H1 (cell line): ENCODE data around the gene INKA2. TPM values are rescaled to one million over a fixed set of nuclear protein-coding genes. Genes with fewer than 3 reads are reported as not detected.

Experiments
- CTCF ChIA-PET: fragments of 300-600 bp; sonication (Branson Sonifier 250); formaldehyde crosslinking; loops from one replicate; lab custom pipeline; 2021; ENCODE audit not compliant: partially characterized antibody; lab: Charles Lee
- POLR2A ChIA-PET: fragments of 300-600 bp; sonication (Branson Sonifier 250); formaldehyde crosslinking; loops from one replicate; lab custom pipeline; 2021; ENCODE audit warnings: inconsistent platforms; ENCODE audit not compliant: partially characterized antibody; lab: Charles Lee
- DNase-seq, 2 experiments: peaks; one replicate each; pipeline versions ENCODE4 v3.0.0 to v3.0.0-alpha.2; 2010 to 2022; ENCODE audit warnings: low spot score in 2 of 2, low read depth in 1 of 2, mixed read lengths in 1 of 2
- FAIRE-seq: peaks from 2 replicates; lab custom pipeline; 2011; peaks lifted over from hg19 to GRCh38; lab: Jason Lieb, UNC
- H2AFZ ChIP-seq: 2 replicates; pipeline ENCODE4 v1.8.1; 2012; ENCODE audit warnings: low read length, inconsistent platforms
- H2AK5ac ChIP-seq: 2 replicates; pipeline ENCODE4 v1.6.1; 2013; ENCODE audit warnings: low read depth, low read length
- H2BK120ac ChIP-seq: replicated peaks from 2 replicates; pipeline ENCODE3; 2013; ENCODE audit warnings: low read depth, low read length, inconsistent platforms
- H2BK12ac ChIP-seq: 2 replicates; pipeline ENCODE4 v1.6.1; 2013; ENCODE audit warnings: low read depth, low read length
- H2BK15ac ChIP-seq: 2 replicates; pipeline ENCODE4 v1.6.1; 2013; ENCODE audit warnings: low read length
- H2BK20ac ChIP-seq: 2 replicates; pipeline ENCODE4 v1.6.1; 2013; ENCODE audit warnings: low read length
- H2BK5ac ChIP-seq: 2 replicates; pipeline ENCODE4 v1.6.1; 2013; ENCODE audit warnings: low read depth, low read length
- H3K14ac ChIP-seq: 2 replicates; pipeline ENCODE4 v1.6.1; 2013; ENCODE audit warnings: inconsistent platforms; ENCODE audit not compliant: insufficient read length
- H3K18ac ChIP-seq: 2 replicates; pipeline ENCODE4 v1.6.1; 2013; ENCODE audit warnings: low read length; ENCODE audit errors: extremely low read depth
- H3K23ac ChIP-seq: 2 replicates; pipeline ENCODE4 v1.6.1; 2013; ENCODE audit warnings: inconsistent platforms; ENCODE audit not compliant: insufficient read length
- H3K23me2 ChIP-seq: 2 replicates; pipeline ENCODE4 v1.6.1; 2013; ENCODE audit warnings: low read depth, low read length
- H3K27ac ChIP-seq: 2 replicates; pipeline ENCODE4 v1.6.1; 2011; ENCODE audit warnings: low read depth, low read length, inconsistent platforms
- H3K27me3 ChIP-seq, 4 experiments: replicated peaks in 1 of 4; 1 replicate in 1 of 4; 2 replicates in 3 of 4; pipeline versions ENCODE4 v1.6.1 to v1.8.1; 2011 to 2013; ENCODE audit warnings: low read length in 3 of 4, mild to moderate bottlenecking in 3 of 4, inconsistent platforms in 2 of 4, mixed read lengths in 2 of 4, moderate library complexity in 1 of 4; ENCODE audit not compliant: control insufficient read depth in 3 of 4, insufficient read depth in 3 of 4; ENCODE audit errors: extremely low read depth in 1 of 4
- H3K36me3 ChIP-seq, 4 experiments: 2 replicates each; pipeline versions ENCODE4 v1.6.1 to v1.8.1; 2011 to 2013; ENCODE audit warnings: mild to moderate bottlenecking in 4 of 4, low read length in 3 of 4, moderate library complexity in 2 of 4, control low read depth in 1 of 4, inconsistent platforms in 1 of 4; ENCODE audit not compliant: insufficient read depth in 4 of 4, control insufficient read depth in 2 of 4
- H3K4ac ChIP-seq: replicated peaks from 2 replicates; pipeline ENCODE3; 2013; ENCODE audit warnings: low read length, low read depth, mixed read lengths, inconsistent platforms; ENCODE audit not compliant: insufficient read length
- H3K4me1 ChIP-seq, 4 experiments: replicated peaks in 1 of 4; 1 replicate in 1 of 4; 2 replicates in 3 of 4; pipeline versions ENCODE4 v1.6.1 to v1.8.1; 2011 to 2013; ENCODE audit warnings: low read length in 3 of 4, inconsistent platforms in 2 of 4, mixed read lengths in 1 of 4; ENCODE audit not compliant: insufficient read depth in 4 of 4, control insufficient read depth in 3 of 4
- H3K4me2 ChIP-seq, 2 experiments: 2 replicates each; pipeline versions ENCODE4 v1.6.1 to v1.8.1; 2011 to 2013; ENCODE audit warnings: low read depth in 2 of 2, low read length in 2 of 2, control low read depth in 1 of 2, inconsistent platforms in 1 of 2, mild to moderate bottlenecking in 1 of 2; ENCODE audit not compliant: insufficient read depth in 1 of 2
- H3K4me3 ChIP-seq, 4 experiments: fragments of 200-600, 300-600 bp in 1 of 4; sonication (generic), shearing (Covaris generic), sonication (Bioruptor Twin) in 1 of 4; 2 replicates each; pipeline versions ENCODE4 v1.5.1 to v1.8.1; 2011 to 2016; ENCODE audit warnings: low read length in 4 of 4, low read depth in 3 of 4, control low read depth in 2 of 4, inconsistent platforms in 2 of 4, mild to moderate bottlenecking in 2 of 4, mixed read lengths in 1 of 4, moderate library complexity in 1 of 4; ENCODE audit not compliant: insufficient read depth in 2 of 4; ENCODE audit errors: extremely low read depth in 1 of 4
- H3K56ac ChIP-seq: replicated peaks from 2 replicates; pipeline ENCODE3; 2013; ENCODE audit warnings: low read depth, mild to moderate bottlenecking, mixed read lengths, low read length, inconsistent platforms; ENCODE audit not compliant: insufficient read length
- H3K79me1 ChIP-seq: 2 replicates; pipeline ENCODE4 v1.6.1; 2013; ENCODE audit warnings: low read depth, low read length, control low read depth
- H3K79me2 ChIP-seq, 2 experiments: 2 replicates each; pipeline versions ENCODE4 v1.6.1 to v1.8.1; 2012 to 2013; ENCODE audit warnings: low read length in 2 of 2, mild to moderate bottlenecking in 2 of 2, inconsistent platforms in 1 of 2; ENCODE audit not compliant: insufficient read depth in 2 of 2, control insufficient read depth in 1 of 2
- H3K9ac ChIP-seq, 4 experiments: replicated peaks in 1 of 4; 1 replicate in 1 of 4; 2 replicates in 3 of 4; pipeline versions ENCODE4 v1.6.1 to v1.8.1; 2011 to 2013; ENCODE audit warnings: low read depth in 3 of 4, low read length in 3 of 4, control low read depth in 2 of 4, mild to moderate bottlenecking in 2 of 4, moderate library complexity in 2 of 4, inconsistent platforms in 1 of 4; ENCODE audit errors: extremely low read depth in 1 of 4
- H3K9me3 ChIP-seq, 2 experiments: 2 replicates each; pipeline versions ENCODE4 v1.6.1 to v1.8.1; 2012 to 2013; ENCODE audit warnings: mild to moderate bottlenecking in 2 of 2, moderate library complexity in 2 of 2, control low read depth in 1 of 2, inconsistent platforms in 1 of 2, low read depth in 1 of 2, low read length in 1 of 2, mixed read lengths in 1 of 2; ENCODE audit not compliant: insufficient read depth in 2 of 2
- H4K20me1 ChIP-seq, 2 experiments: replicated peaks in 1 of 2; 2 replicates each; pipeline versions ENCODE3 to v1.8.1; 2011 to 2013; ENCODE audit warnings: inconsistent platforms in 2 of 2, low read length in 2 of 2, mild to moderate bottlenecking in 1 of 2; ENCODE audit not compliant: insufficient read depth in 2 of 2, control insufficient read depth in 1 of 2
- H4K5ac ChIP-seq: 2 replicates; pipeline ENCODE4 v1.6.1; 2013; ENCODE audit warnings: low read length, low read depth, mixed read lengths, inconsistent platforms; ENCODE audit not compliant: insufficient read length
- H4K8ac ChIP-seq: 2 replicates; pipeline ENCODE4 v1.8.0; 2013; ENCODE audit warnings: mild to moderate bottlenecking, moderate library complexity, low read length, inconsistent platforms; ENCODE audit not compliant: insufficient read depth; ENCODE audit errors: extremely low read depth
- H4K91ac ChIP-seq: replicated peaks from 2 replicates; pipeline ENCODE3; 2013; ENCODE audit warnings: low read length, mixed read lengths, inconsistent platforms; ENCODE audit not compliant: insufficient read length
- EP300 ChIP-seq, 2 experiments: IDR thresholded peaks; 1 replicate in 1 of 2; 2 replicates in 1 of 2; pipeline ENCODE4 v1.6.1; 2011 to 2012; ENCODE audit warnings: low read depth in 2 of 2, low read length in 2 of 2, mild to moderate bottlenecking in 2 of 2, borderline replicate concordance in 1 of 2, inconsistent platforms in 1 of 2, moderate library complexity in 1 of 2
- KDM5A ChIP-seq: fragments of 200-600 bp; IDR thresholded peaks from 2 replicates; pipeline ENCODE4 v1.7.1; 2012; ENCODE audit warnings: mild to moderate bottlenecking, low read length, inconsistent platforms, mixed read lengths
- MAFK ChIP-seq: IDR thresholded peaks from 2 replicates; pipeline ENCODE4 v1.6.1; 2012; ENCODE audit warnings: low read depth, mild to moderate bottlenecking, improper control_type of control experiment, low read length
- MAX ChIP-seq: IDR thresholded peaks from 2 replicates; pipeline ENCODE4 v1.6.1; 2012; ENCODE audit warnings: inconsistent platforms
- SP2 ChIP-seq: IDR thresholded peaks from 2 replicates; pipeline ENCODE4 v1.6.1; 2012; ENCODE audit warnings: mild to moderate bottlenecking, low read length, inconsistent platforms
- SRF ChIP-seq: IDR thresholded peaks from 2 replicates; pipeline ENCODE4 v1.6.1; 2011; ENCODE audit warnings: mild to moderate bottlenecking, low read depth, low read length, moderate library complexity
- polyA plus RNA-seq, 7 experiments: library from polyadenylated mRNA; depleted of rRNA in 3 of 7; stranded (reverse) in 5 of 7; unstranded in 2 of 7; fragments of >200 nt in 5 of 7; fragments of 200-250 nt in 2 of 7; gene quantifications; 1 replicate in 5 of 7; 2 replicates in 1 of 7; 4 replicates in 1 of 7; pipeline versions ENCODE4 v1.2.1 to v1.2.3, GENCODE V29; 2011 to 2013; ENCODE audit warnings: missing spikeins in 2 of 7, mixed read lengths in 2 of 7
- total RNA-seq: library from RNA; stranded (reverse); fragmentation: NEBNext Ultra II Directional; extraction: Animal tissue kit (Norgen Biotek cat#: 25700); gene quantifications from 2 replicates; pipeline ENCODE4 v1.2.1, GENCODE V29; 2021

INKA2 gene
- total and polyA plus RNA-seq, 2 of the 8 experiments (the other 6 are each of a cell fraction or from before 2014, with no cell fraction given) = 4.2 to 11.5 TPM

- no peaks in the 10 kb centered on the region for H3K79me2 ChIP-seq
- ChIA-PET CTCF (no interaction called here), POLR2A (no interaction called here)
- no peak overlapping the region for H4K91ac ChIP-seq
- DNase-seq = no peak
- no peaks in the 10 kb centered on the region for H3K27me3 ChIP-seq
- no peak overlapping the region for H2AK5ac ChIP-seq
- no peaks in the 10 kb centered on the region for H3K9me3 ChIP-seq
- H3K27ac ChIP-seq = no peak overlapping the region
- H3K18ac ChIP-seq = no peak overlapping the region
- no peaks in the 10 kb centered on the region for H3K23me2 ChIP-seq
- no peak overlapping the region for H3K4me3 ChIP-seq
- no peak overlapping the region for H2BK5ac ChIP-seq
- H3K14ac ChIP-seq = no peak overlapping the region
- H3K4ac ChIP-seq = no peak overlapping the region
- H3K23ac ChIP-seq = no peak overlapping the region
- H4K20me1 ChIP-seq = peaks cover 0 to 1% of the 10 kb centered on the region in 2 experiments
- H3K79me1 ChIP-seq = no peaks in the 10 kb centered on the region
- no peak overlapping the region for H4K8ac ChIP-seq
- H2BK120ac ChIP-seq = no peak overlapping the region
- no peak overlapping the region for H2BK12ac ChIP-seq
- H3K9ac ChIP-seq = no peak overlapping the region
- peaks cover 2 to 24% (median 7%) of the 10 kb centered on the region in 4 experiments; a peak in 7 of 8 replicates for H3K36me3 ChIP-seq
- H4K5ac ChIP-seq = no peak overlapping the region
- no peak overlapping the region for H3K4me2 ChIP-seq
- no peak overlapping the region for H2AFZ ChIP-seq
- H3K56ac ChIP-seq = no peak overlapping the region
- no peak overlapping the region for H2BK15ac ChIP-seq
- H3K4me1 ChIP-seq = no peaks in the 10 kb centered on the region
- H2BK20ac ChIP-seq = no peak overlapping the region
- no peak for FAIRE-seq
- no peak for TF ChIP-seq SP2
- TF ChIP-seq KDM5A = no peak
- no peak for TF ChIP-seq EP300 (IDR thresholded peaks at IDR 0.05; ENCODE audit: borderline replicate concordance in 1 of 2, low read depth in 2 of 2, low read length in 2 of 2)
- no peak for TF ChIP-seq MAFK
- no peak for TF ChIP-seq SRF
- TF ChIP-seq MAX = no peak
These were observed 42.9 kb downstream of the INKA2 start for GRCh38 chr1:111696330-111696729.
